WTC11 (cell line): ENCODE data around the gene UTP14C. TPM values are rescaled to one million over a fixed set of nuclear protein-coding genes. Genes with fewer than 3 reads are reported as not detected.

Experiments
- ATAC-seq: fragments of 200-7000 bp; cut with Tn5 transposase; 2 replicates; pipeline ENCODE4 v1.10.0; 2021; ENCODE audit warnings: mild to moderate bottlenecking, moderate library complexity
- CTCF ChIA-PET: fragments of 300-600 bp; sonication (Branson Sonifier 250); formaldehyde crosslinking; loops from one replicate; lab custom pipeline; 2021; ENCODE audit warnings: antibody characterized with exemption; lab: Charles Lee
- POLR2A ChIA-PET: fragments of 350-600 bp; sonication (Branson Sonifier 250); formaldehyde crosslinking; loops from one replicate; lab custom pipeline; 2021; ENCODE audit warnings: antibody characterized with exemption; lab: Charles Lee
- DNase-seq: peaks from one replicate; pipeline ENCODE4 v3.0.0; 2021; ENCODE audit warnings: low spot score
- H3K27ac Mint-ChIP-seq: 2 replicates; pipeline ENCODE4 v1.8.0; 2021; ENCODE audit warnings: mixed read lengths
- H3K27me3 Mint-ChIP-seq: 2 replicates; pipeline ENCODE4 v1.8.0; 2021; ENCODE audit warnings: low read depth, mild to moderate bottlenecking, moderate library complexity, mixed read lengths
- H3K36me3 Mint-ChIP-seq: 2 replicates; pipeline ENCODE4 v1.8.0; 2021; ENCODE audit warnings: mixed read lengths
- H3K4me1 Mint-ChIP-seq: 2 replicates; pipeline ENCODE4 v1.8.0; 2022; ENCODE audit warnings: mixed read lengths
- H3K4me3 Mint-ChIP-seq: 2 replicates; pipeline ENCODE4 v1.8.0; 2021; ENCODE audit warnings: mild to moderate bottlenecking, moderate library complexity, mixed read lengths
- H3K9me3 Mint-ChIP-seq: 2 replicates; pipeline ENCODE4 v1.8.0; 2021; ENCODE audit warnings: mixed read lengths
- AR ChIP-seq: fragments of 250-450 bp; sonication (Bioruptor Pico); IDR thresholded peaks from 2 replicates; pipeline ENCODE4 v1.9.0; 2021; ENCODE audit warnings: mild to moderate bottlenecking
- ARID4B ChIP-seq: sonication (generic); formaldehyde crosslinking; IDR thresholded peaks from 2 replicates; pipeline ENCODE4 v1.8.0; 2023; ENCODE audit warnings: missing genetic modification reagents, mild to moderate bottlenecking, borderline replicate concordance
- CBFB ChIP-seq: sonication (generic); formaldehyde crosslinking; IDR thresholded peaks from 2 replicates; pipeline ENCODE4 v1.8.1; 2022; ENCODE audit warnings: mild to moderate bottlenecking, low read depth, missing genetic modification reagents
- CREM ChIP-seq: sonication (generic); formaldehyde crosslinking; IDR thresholded peaks from 2 replicates; pipeline ENCODE4 v1.8.1; 2022; ENCODE audit warnings: mild to moderate bottlenecking, missing genetic modification reagents, moderate library complexity
- ESRRA ChIP-seq: sonication (generic); formaldehyde crosslinking; IDR thresholded peaks from 2 replicates; pipeline ENCODE4 v1.8.1; 2022; ENCODE audit warnings: mild to moderate bottlenecking, missing genetic modification reagents, borderline replicate concordance
- FOXJ3 ChIP-seq: sonication (generic); formaldehyde crosslinking; IDR thresholded peaks from 2 replicates; pipeline ENCODE4 v1.9.0; 2021; ENCODE audit warnings: missing genetic modification reagents, mild to moderate bottlenecking, borderline replicate concordance
- FOXP4 ChIP-seq: sonication (generic); formaldehyde crosslinking; IDR thresholded peaks from 2 replicates; pipeline ENCODE4 v1.8.0; 2022; ENCODE audit warnings: mild to moderate bottlenecking, missing genetic modification reagents
- GTF2I ChIP-seq: fragments of 250-450 bp; sonication (Bioruptor Pico); conservative IDR thresholded peaks from 2 replicates; pipeline ENCODE4 v1.4.0; 2021; ENCODE audit warnings: mild to moderate bottlenecking
- KAT7 ChIP-seq: sonication (generic); formaldehyde crosslinking; IDR thresholded peaks from 2 replicates; pipeline ENCODE4 v1.8.1; 2023; ENCODE audit warnings: missing genetic modification reagents, mild to moderate bottlenecking, borderline replicate concordance
- MXD4 ChIP-seq: fragments of 250-450 bp; sonication (Bioruptor Pico); IDR thresholded peaks from 2 replicates; pipeline ENCODE4 v1.8.0; 2021; ENCODE audit warnings: mild to moderate bottlenecking, moderate library complexity, borderline replicate concordance
- NR3C1 ChIP-seq: sonication (generic); formaldehyde crosslinking; conservative IDR thresholded peaks from 2 replicates; pipeline ENCODE4 v1.8.1; 2023; ENCODE audit warnings: low read depth, mild to moderate bottlenecking, missing genetic modification reagents
- RORB ChIP-seq: fragments of 250-450 bp; sonication (Bioruptor Pico); IDR thresholded peaks from 2 replicates; pipeline ENCODE4 v1.9.0; 2021; ENCODE audit warnings: mild to moderate bottlenecking
- SOX15 ChIP-seq: fragments of 250-450 bp; sonication (Bioruptor Pico); IDR thresholded peaks from 2 replicates; pipeline ENCODE4 v1.9.0; 2021; ENCODE audit warnings: mild to moderate bottlenecking
- USF1 ChIP-seq: sonication (generic); formaldehyde crosslinking; IDR thresholded peaks from 2 replicates; pipeline ENCODE4 v1.8.0; 2022; ENCODE audit warnings: mild to moderate bottlenecking, missing genetic modification reagents
- ZBTB21 ChIP-seq: sonication (generic); formaldehyde crosslinking; IDR thresholded peaks from 2 replicates; pipeline ENCODE4 v1.8.1; 2023; ENCODE audit warnings: mild to moderate bottlenecking, missing genetic modification reagents, borderline replicate concordance
- ZNF532 ChIP-seq: fragments of 250-450 bp; sonication (Bioruptor Pico); IDR thresholded peaks from 2 replicates; pipeline ENCODE4 v1.9.0; 2021; ENCODE audit warnings: mild to moderate bottlenecking, borderline replicate concordance
- total RNA-seq: library from RNA; stranded (reverse); gene quantifications from 3 replicates; pipeline ENCODE4 v1.2.3, GENCODE V29; 2021

The UTP14C gene
- total RNA-seq, 1 experiment from 2014 or later: 18.5 TPM

GRCh38 chr13:52036037-52036436 lies 11.5 kb downstream of the UTP14C start:
- no peak for ATAC-seq
- DNase-seq: no peak
- Mint-ChIP-seq H3K27ac (no peak overlapping the region), H3K4me1 (peaks cover 10% of the 10 kb centered on the region), H3K36me3 (peaks cover under 1% of the 10 kb centered on the region), H3K4me3 (no peak overlapping the region), H3K27me3 (no peaks in the 10 kb centered on the region), H3K9me3 (no peaks in the 10 kb centered on the region)
- ChIA-PET CTCF (no interaction called here), POLR2A (no interaction called here)
- TF ChIP-seq KAT7 (CRISPR knock-in tag): no peak
- TF ChIP-seq FOXP4 (CRISPR knock-in tag): no peak
- no peak for TF ChIP-seq ARID4B
- no peak for TF ChIP-seq CREM (CRISPR knock-in tag)
- TF ChIP-seq AR (CRISPR knock-in tag): no peak
- TF ChIP-seq ZBTB21 (CRISPR knock-in tag): no peak
- no peak for TF ChIP-seq SOX15
- TF ChIP-seq FOXJ3 (CRISPR knock-in tag): no peak
- TF ChIP-seq CBFB: no peak
- TF ChIP-seq RORB (CRISPR knock-in tag): no peak
- no peak for TF ChIP-seq GTF2I
- TF ChIP-seq USF1: no peak
- TF ChIP-seq ESRRA (CRISPR knock-in tag): no peak
- no peak for TF ChIP-seq MXD4
- no peak for TF ChIP-seq ZNF532
- no peak for TF ChIP-seq NR3C1 (CRISPR knock-in tag)
